Glomerular visceral epithelial cell (primary cell): ENCODE measurements around the gene CFTR.
A peak's percentile ranks its signal among the peaks of the same experiment; 100 is the strongest.
"Not testable (repeated sequence)": the region's sequence is repeated elsewhere in the genome, so short reads cannot be mapped to it uniquely, and the experiment has no call there.

Experiments
- DNase-seq: peaks from one replicate; pipeline ENCODE4 v3.0.0-alpha.2; 2016; ENCODE audit errors: extremely low spot score

The CFTR gene

DNA sequence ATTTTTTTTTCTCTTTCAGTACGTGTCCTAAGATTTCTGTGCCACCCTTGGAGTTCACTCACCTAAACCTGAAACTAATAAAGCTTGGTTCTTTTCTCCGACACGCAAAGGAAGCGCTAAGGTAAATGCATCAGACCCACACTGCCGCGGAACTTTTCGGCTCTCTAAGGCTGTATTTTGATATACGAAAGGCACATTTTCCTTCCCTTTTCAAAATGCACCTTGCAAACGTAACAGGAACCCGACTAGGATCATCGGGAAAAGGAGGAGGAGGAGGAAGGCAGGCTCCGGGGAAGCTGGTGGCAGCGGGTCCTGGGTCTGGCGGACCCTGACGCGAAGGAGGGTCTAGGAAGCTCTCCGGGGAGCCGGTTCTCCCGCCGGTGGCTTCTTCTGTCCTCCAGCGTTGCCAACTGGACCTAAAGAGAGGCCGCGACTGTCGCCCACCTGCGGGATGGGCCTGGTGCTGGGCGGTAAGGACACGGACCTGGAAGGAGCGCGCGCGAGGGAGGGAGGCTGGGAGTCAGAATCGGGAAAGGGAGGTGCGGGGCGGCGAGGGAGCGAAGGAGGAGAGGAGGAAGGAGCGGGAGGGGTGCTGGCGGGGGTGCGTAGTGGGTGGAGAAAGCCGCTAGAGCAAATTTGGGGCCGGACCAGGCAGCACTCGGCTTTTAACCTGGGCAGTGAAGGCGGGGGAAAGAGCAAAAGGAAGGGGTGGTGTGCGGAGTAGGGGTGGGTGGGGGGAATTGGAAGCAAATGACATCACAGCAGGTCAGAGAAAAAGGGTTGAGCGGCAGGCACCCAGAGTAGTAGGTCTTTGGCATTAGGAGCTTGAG is at the start of gene CFTR:
CFTR (plus strand) TSS at position 801 of the 830 bp plus-strand sequence. CDS start 70 bp downstream, outside the sequence.
- DNase-seq: no peak

DNA sequence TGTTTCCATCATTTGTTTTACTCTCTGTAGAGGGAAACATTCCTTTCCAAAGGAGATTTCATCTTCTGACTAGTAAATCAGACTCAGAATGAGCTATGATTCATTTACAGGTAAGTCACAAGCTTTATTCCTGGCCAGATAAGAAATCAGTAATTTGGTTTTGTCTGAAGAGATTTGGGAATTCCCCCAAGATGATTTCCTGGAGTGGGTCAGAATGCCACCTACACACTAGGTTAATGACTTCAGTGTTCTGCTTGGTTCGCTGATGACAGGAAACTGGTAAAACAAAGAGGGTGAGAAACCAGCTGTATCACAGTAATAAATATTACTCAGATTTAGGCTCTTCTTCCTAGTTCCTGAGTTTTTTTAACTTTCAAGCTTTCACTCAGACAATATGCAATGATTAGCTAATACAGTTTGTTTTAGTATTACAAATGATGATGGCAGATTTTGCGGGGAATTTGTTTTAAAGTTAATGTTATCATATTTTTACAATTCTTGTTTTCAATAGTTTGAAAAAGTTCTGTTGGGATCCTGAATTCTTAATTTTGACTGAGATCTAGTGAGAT is 44.3 kb upstream of the CFTR start:
- peak; percentile 70 for DNase-seq

DNA sequence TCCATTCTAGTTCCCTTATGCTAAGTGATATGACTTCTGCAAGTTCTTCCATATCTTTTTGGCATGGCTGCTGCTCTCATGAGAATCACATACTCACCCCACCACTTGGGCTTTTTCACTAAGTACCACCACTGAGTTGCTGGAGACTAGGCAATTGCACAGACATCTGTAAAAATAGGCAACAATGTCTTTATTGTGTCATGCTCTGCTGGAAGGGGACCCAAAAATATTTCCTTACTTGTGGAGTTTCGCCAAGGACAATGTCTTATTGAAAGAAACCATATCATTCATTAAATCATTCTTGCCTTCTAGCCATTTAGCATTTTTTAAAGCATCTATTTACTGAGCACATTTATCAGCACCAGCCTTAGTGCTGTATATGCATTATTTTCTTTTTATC is 35.2 kb upstream of the CFTR start:
- DNase-seq: no peak

DNA sequence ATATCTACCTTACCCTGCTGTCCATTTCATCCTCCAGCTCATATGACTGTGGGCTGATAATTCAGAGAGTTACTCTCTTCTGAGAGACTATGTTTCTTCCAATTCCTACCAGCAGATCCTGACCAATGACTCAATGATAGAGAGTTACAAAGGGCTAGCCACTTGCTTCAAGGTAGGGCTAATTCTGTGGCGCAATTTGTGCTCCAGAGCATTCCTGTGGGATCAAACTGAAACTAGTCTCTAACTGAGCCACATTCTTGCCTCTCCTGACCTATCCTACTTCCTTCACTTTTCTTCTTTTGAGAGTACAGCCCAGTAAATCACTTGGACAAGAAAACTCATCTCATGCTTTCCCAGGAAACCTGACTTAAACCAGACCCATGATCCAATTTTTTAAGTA is 34.6 kb upstream of the CFTR start:
- DNase-seq: peak; percentile 53

DNA sequence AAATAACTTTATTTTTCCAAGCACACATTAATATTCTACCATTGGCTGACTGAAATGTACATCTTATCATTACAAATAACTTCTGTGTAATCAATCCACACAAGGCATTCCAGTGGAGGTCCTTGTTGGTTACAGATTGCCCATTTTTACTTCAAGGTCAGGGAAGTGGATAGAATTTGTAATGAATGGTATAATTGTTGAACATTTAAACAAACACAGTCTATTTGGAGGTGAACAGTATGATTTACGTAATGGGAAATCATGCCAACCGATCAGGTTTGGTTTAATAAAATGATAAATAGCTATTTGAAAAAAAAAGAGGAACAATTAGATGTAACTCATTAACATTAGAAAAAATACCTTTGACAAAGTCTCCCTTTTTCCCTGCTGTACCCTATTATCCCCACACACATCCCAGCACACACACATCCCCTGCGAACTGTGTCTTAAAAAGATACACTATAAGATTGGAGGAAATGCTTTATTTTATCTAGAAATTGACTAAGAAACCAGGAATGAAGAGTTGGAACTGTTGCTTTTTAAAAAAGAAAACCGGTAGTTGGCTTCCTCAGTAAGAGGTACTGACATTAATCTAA is 33.5 kb upstream of the CFTR start:
- DNase-seq: no peak

DNA sequence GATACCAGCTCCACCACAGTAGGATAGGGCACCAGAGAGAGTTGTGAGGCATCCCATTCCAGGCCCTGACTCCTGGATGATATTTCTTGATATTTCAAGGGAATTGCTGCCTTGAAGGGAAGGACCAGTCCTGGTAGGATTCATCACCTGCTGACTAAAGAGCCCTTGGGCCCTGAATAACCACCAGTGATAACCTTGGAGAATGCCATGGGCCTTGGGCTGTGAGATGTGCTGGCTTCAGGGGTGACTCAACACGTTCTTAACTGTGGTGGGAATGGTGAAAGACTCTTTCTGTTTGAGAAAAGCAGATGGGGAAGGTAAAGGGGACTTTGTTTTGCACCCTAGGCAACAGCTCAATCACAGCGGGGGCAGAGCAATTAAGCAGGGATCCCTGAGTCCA is 31.2 kb upstream of the CFTR start:
- no peak for DNase-seq

DNA sequence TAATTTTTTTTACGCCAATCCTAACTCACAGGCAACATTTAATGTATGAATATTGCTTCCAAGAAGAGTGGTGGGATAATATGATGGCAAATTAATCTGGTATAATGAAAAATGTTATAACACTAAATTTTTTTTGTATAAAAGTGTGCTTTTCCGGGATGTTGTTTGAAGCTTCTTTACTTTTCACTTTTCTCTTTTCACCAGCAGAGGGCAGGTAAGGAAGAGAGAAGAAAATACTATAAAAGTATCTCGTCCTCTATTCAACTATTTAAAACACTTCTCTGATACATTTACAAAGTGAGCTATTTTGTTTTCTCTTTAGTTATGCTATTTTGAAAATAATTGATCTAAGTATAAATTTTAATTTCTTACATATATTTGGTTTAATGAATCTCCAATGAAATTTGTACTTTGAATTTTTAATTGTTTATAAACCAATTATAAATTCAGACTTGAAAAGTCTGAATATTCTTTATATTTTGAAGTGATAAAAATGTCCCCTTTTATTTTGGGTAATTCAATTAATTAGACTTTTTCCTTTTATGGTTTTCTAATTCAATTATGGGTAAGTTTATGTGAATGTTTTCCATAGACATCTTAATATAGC is 20.7 kb upstream of the CFTR start:
- peak; percentile 25 for DNase-seq

DNA sequence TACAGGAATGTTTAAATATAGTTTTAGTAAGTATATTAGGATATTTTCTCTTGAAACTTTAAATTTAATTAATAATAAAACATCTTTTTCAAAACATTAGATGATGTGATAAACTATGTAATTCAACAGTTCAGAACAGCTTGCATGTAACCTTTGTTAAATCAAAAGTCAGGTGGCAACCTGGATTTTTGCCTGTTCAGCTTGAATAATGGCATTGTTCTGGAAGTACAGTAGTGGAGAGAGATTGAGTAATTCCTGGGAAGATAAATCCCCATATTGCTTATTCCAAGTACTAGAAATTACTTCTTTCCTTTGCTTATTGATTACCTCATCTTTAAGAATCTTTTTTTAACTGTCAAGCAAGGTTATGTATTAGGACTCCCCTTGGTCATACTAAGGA is 20.1 kb upstream of the CFTR start:
- no peak for DNase-seq

DNA sequence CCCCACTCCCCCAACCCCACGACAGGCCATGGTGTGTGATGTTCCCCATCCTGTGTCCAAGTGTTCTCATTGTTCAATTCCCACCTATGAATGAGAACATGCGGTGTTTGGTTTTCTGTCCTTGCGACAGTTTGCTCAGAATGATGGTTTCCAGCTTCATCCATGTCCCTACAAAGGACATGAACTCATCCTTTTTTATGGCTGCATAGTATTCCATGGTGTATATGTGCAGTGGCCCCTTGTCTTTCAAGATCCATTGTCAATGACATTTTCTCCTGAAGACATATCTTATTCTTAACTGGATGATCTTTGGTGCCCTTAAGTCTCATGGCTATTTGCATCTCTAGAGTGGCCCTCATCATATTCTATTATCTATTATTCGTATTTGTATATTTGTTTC is 19.0 kb upstream of the CFTR start:
- not testable (repeated sequence) for DNase-seq

DNA sequence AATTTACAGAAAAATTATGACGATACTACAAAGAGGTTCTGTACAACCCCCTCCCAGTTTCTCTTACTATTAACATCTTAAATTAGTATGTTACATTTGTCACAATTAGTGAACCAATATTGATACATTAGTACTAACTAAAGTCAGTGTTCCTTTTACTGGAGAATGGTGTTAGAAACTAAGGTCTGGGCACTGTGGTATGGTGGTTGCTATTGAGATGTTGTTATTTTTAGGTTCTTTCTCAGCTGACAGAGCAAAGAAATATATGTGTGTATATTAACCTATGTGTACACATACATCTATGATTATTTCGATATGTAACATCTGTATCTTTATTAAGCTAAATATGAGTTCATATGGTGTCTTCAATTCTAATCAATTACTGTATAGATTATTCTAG is 11.7 kb upstream of the CFTR start:
- DNase-seq: no peak

DNA sequence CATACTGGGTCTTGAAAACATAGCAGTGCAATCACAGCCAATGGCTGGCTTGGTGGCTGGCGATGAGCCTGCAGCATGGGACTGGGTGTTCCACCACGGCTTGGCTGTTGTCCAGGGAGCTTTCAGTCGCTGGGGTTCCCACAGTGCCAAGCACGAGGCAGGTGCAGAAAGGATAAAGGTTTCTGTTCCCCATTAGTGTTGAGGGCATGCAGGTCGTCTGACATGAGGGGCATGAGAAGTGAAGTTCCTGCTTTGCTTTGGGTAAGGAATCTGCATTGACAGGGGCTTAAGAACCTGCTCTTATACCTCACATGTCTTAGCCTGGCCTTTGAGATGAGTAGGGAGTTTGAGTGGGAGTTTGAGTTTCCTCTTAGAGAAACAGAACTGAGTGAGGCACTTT is 9.0 kb upstream of the CFTR start:
- DNase-seq: no peak

DNA sequence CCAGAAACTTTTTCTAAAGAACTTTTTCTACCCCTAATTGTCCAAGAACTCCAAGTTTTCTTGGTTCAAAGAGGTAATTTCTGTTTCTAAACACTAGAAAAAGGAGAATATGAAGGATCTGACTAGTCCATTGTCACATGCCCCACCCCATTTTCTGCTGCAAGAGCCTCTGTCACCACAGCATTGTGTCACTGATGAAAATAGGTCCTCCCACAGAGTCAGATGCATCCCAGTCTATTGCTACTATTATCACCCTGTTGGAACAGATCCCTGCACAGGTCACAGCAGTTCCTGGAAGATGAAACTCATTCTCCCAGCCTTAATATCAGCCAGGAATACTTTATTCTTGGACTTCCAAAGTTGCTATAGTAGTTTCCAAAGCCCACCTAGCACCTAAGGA is 7.5 kb upstream of the CFTR start:
- DNase-seq: no peak

DNA sequence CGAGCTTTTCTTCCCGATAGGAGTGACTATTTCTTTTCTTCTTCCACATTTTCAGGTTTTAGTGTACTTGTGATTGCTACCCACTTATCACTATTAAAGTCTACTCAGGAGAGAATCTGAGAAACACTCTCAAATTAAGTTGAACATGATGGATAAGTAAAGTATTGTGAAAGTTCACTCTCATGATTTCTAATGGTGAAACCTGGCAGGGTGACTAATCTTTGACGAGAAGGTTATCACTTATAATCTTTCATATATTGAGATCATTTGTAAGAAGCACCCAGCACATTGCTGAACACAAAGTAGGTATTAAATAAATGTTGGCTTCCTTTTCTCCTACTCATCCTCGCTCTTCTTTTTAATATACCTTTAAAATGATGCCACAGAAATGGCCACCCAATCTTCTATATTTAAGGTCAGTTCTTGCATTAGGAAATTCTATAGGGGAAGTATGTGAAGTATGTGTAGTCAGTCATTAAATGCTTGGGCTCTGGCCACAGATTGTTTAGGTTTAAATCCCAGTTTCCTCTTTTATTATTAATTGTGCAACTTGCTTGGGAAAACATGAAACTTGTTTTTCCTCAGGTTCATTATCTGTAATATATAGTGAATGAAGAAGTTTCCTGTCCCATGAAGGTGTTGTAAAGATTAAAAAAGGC is 3.1 kb upstream of the CFTR start:
- DNase-seq: no peak

DNA sequence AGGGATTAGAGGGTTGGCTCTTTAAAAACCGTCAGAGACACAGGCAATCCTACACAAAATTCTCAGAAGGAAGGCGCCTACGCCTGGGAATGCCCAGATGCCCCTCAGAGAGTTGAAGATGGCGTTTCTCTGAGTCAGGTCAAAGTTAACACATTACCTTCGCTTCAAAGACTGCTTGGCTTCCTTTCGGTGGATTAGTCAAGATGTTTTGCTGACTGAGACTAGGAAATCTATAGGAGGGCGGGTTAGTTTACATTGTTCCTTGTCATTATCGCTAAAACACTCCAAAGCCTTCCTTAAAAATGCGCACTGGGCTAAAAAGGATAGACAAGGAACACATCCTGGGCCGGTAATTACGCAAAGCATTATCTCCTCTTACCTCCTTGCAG is 995 bp upstream of the CFTR start:
- DNase-seq: no peak

DNA sequence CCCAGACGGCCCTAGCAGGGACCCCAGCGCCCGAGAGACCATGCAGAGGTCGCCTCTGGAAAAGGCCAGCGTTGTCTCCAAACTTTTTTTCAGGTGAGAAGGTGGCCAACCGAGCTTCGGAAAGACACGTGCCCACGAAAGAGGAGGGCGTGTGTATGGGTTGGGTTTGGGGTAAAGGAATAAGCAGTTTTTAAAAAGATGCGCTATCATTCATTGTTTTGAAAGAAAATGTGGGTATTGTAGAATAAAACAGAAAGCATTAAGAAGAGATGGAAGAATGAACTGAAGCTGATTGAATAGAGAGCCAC is 184 bp downstream of the CFTR start:
- DNase-seq: no peak

DNA sequence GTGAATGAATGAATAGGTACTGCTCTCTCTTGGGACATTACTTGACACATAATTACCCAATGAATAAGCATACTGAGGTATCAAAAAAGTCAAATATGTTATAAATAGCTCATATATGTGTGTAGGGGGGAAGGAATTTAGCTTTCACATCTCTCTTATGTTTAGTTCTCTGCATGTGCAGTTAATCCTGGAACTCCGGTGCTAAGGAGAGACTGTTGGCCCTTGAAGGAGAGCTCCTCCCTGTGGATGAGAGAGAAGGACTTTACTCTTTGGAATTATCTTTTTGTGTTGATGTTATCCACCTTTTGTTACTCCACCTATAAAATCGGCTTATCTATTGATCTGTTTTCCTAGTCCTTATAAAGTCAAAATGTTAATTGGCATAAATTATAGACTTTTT is 1.2 kb downstream of the CFTR start:
- DNase-seq: no peak

DNA sequence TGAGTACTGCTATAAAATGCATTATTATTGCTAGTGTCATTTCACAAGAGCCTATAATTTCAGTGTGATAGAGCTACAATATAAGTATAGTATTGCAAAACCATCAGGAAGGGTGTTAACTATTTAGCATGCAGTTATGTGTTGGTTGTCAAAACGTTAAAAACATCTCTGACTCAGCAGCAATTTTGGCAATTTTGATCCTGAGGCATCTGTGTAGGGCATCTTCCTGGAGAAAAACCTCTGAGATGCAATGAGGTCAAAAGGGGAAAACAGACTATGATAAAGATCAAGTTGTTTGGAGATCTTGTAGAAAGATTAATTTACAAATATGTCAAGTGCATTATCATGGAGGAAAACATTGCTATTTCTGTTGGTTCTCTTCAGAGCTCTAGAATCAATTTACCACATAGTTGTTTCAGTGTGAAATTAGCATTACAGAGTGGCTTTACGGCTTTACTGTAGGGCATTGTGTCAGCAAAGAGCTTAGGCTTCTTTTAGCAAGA is 5.3 kb downstream of the CFTR start:
- DNase-seq: no peak

DNA sequence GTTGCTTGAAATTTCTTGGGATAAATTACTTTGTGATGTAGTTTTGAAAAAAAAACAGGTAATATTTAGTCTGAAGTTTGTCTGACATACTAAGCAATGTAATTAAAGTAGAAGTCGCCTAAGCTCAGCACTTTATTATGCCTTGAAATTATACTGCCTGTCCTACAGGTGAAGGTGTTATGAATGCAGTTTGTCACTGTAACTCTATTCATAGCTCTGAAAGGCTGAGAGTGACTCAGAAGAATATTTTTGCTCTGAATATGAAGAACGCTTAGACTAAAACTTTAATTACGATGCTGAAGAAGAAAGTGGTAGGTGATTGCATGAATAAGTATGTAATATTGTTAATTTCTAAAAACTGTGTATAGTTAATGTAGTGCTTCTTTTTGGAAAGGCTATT is 9.2 kb downstream of the CFTR start:
- DNase-seq: no peak

DNA sequence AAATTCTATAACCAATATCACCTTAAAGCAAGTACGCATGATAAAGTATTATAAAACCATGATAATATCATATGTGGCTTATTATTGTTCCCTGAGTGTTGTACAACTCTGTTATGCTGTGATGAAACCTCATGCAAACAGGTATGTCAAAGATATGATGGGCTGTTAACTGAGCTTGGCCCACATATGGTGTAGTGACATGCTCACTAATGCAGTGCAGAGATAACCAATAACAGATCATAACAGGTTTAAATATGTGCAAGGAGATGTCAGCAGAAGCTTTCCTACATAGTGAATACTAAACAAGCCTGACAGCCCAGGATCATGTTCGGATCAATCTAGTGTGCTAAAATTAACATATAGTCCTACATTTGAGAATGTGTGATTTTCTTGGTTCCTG is 9.6 kb downstream of the CFTR start:
- no peak for DNase-seq

DNA sequence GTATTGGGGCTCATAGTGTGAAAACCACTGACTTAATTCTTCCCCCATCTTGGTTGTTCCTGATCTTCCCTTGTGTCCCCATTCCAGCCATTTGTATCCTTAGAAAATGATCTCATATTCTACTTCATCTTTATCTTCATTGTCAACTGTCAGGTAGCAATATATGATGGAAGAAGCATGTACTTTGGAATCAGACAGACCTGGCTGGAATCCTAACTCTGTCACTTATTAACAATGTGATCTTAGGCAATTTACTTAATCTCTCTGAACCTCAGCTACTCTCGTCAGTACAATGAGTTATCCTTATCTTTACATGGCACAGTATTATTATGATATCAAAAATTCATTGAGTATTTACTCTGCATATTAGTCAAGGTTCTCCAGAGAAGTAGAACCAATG is 10.1 kb downstream of the CFTR start:
- DNase-seq: no peak

DNA sequence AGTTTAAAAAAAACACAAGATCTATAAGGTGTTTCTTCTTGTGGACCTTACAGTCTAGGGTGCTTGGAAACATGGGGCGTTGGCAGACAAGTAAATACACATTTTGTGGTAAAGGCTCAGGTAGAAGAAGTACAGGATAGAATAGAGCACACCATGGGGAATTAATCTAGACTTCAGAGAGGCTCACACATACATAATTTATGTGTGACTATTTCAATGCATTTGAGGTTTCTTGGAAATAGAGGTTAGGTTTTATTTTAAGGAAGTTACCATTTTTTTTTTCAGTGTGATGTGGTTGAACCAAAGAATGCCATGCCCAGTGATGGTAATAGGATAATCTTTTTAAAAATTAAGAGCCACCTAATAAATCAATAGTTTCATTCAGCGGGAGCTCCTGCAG is 12.8 kb downstream of the CFTR start:
- no peak for DNase-seq

DNA sequence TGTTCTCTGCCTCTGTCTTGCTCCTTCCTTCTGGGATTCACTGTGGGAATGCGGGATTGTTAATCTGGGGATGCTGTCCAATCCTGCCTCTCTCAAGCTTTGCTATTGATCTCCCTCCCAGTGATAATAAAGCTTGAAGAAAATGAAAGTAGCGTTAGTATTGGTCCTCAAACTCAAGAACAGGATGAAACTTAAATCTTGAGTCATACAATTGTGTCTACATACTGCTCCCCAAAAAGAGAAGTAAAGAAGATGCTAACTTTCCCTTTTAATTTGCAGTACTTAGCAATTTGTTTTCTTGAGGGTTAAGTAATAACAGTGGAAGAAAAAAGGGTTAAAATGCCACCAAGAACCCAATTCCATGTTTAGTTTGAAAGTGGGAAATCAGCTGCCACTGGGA is 13.6 kb downstream of the CFTR start:
- DNase-seq: no peak
